Stimulated activated naive CD8-positive, alpha-beta T cell treated with anti-CD3 and anti-CD28 coated beads, Interleukin-15, Interleukin-2, amounts not matched to agents 100 ng/mL and 50 ng/mL, for 24 hours (primary cell): ENCODE results near the gene GALC.

Experiments
- H3K27ac Mint-ChIP-seq: one replicate; pipeline ENCODE4 v1.8.0; 2021; ENCODE audit warnings: mild to moderate bottlenecking, mixed read lengths
- H3K27me3 Mint-ChIP-seq: one replicate; pipeline ENCODE4 v1.8.0; 2021; ENCODE audit warnings: mixed read lengths
- H3K36me3 Mint-ChIP-seq: one replicate; pipeline ENCODE4 v1.8.0; 2021; ENCODE audit warnings: low read depth, mixed read lengths
- H3K4me1 Mint-ChIP-seq: one replicate; pipeline ENCODE4 v1.8.0; 2021; ENCODE audit warnings: low read depth, mixed read lengths
- H3K4me3 Mint-ChIP-seq: one replicate; pipeline ENCODE4 v1.8.0; 2021; ENCODE audit warnings: mild to moderate bottlenecking, mixed read lengths
- H3K9me3 Mint-ChIP-seq: one replicate; pipeline ENCODE4 v1.8.0; 2021; ENCODE audit warnings: mixed read lengths

GALC gene

DNA sequence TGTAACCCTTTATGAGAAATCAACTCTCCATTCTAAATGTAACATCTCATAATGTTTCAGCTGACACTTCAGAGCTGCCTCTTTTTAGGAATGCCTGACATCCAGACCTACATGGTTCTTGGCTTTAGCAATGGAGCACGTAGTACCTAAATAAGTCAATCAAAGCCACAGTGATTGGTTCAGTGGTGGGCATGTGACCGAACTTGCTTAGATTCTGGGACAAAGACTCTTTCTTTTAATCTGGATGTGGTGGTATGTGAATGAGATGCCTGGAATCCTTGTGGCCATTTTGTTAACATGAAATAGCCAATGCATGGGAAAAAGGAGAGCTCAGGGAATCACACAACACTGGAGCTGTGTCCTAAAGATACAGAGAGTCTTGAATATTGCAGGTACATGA lies 23.8 kb upstream of the GALC start:
- Mint-ChIP-seq H3K4me3 (no peak overlapping the region), H3K27me3 (no peaks in the 10 kb centered on the region), H3K9me3 (peaks cover 4% of the 10 kb centered on the region), H3K36me3 (peaks cover 52% of the 10 kb centered on the region), H3K27ac (peak overlapping the region; percentile 59), H3K4me1 (peaks cover 46% of the 10 kb centered on the region)

DNA sequence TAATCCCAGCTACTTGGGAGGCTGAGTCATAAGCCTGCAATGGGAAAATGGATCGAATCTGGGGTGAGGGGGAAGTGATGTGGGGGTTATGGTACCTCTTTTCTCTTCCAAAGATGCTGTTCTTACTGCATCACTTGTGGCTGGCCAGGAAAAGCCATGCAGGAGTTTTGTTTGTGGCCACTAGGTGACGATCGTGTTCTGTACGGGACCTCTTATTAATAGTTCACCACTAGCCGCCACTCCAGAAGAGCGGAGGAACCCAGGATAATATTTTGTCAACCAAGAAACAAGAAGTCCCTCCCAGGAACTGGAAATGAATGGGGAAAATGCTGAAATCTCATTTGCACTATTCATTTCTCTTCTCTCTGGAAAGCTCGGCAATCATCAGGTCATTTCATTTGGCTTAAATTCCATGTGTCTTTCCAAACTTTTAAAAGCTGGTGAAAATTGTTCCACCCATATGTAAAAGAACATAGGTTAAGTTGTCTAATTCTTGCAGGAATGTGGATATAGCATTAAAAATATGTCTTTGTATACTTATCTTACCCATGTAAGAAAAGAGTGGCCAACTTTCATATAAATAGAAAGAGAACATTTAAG lies 20.9 kb upstream of the GALC start:
- Mint-ChIP-seq H3K9me3 (no peaks in the 10 kb centered on the region), H3K4me3 (no peak overlapping the region), H3K4me1 (peaks cover 67% of the 10 kb centered on the region), H3K27me3 (no peaks in the 10 kb centered on the region), H3K36me3 (peaks cover 75% of the 10 kb centered on the region), H3K27ac (peak overlapping the region; percentile 79)

DNA sequence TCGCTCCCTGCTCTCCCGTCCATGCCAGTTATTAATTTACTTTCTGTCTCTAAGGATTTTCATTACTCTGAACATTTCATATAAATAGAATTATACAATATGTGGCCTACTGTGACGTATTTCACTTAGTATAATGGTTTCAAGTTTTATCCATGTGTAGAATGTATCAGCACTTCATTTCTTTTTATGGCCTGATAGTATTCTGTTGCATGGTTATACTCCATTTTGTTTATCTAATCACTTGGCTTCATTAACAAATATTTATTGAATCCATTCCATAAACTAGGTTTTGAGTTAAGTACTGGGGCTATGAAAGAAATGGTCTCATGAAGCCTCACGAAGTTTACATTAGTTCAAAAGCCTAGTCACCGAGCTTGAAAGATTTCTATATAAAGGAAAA lies 19.5 kb upstream of the GALC start:
- peak overlapping the region; percentile 6 for H3K27ac Mint-ChIP-seq
- H3K4me1 Mint-ChIP-seq, result peaks cover 72% of the 10 kb centered on the region

DNA sequence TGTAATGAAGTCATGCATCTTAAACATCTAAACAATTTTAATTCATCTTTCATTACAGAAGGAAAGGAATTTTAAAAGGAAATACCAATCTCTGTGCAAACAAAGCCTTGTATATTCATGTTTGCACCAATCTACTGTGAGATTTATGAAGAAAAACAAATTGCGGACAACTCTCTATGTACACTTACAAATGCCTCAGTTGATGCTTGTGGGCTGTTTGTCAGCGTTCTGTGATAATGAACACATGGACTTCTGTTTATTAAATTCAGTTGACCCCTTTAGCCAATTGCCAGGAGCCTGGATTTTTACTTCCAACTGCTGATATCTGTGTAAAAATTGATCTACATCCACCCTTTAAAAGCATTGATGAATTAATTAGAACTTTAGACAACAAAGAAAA lies 17.3 kb upstream of the GALC start:
- peaks cover 62% of the 10 kb centered on the region for H3K36me3 Mint-ChIP-seq
- no peak overlapping the region for H3K27ac Mint-ChIP-seq
- no peak overlapping the region for H3K4me3 Mint-ChIP-seq
- H3K9me3 Mint-ChIP-seq, result no peaks in the 10 kb centered on the region
- no peaks in the 10 kb centered on the region for H3K27me3 Mint-ChIP-seq
- H3K4me1 Mint-ChIP-seq, result peaks cover 77% of the 10 kb centered on the region

More for the DNA sequence above, 19.5 kb upstream of the GALC start:
- Mint-ChIP-seq H3K36me3 (peaks cover 76% of the 10 kb centered on the region), H3K27me3 (no peaks in the 10 kb centered on the region), H3K9me3 (no peaks in the 10 kb centered on the region), H3K4me3 (no peak overlapping the region)

DNA sequence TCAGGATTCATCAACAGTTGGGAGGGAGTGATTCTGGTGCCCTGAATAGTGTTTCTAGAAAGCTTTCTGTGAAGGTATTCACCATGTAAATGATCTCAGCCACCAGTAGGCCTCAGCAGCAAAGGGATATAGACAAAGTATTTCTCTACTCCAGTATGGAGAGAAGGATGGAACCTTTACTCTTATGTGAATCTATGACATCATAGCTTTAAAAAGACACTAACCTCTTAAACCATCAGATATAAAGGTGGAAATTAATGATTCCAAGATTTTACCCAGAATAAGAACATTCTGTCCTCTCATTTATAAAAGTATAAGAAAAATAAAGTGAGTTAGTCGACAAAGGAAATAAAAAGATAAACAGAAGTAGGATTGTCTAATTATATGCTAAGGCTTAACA lies 16.5 kb upstream of the GALC start:
- Mint-ChIP-seq H3K27me3 (no peaks in the 10 kb centered on the region), H3K36me3 (peaks cover 61% of the 10 kb centered on the region), H3K4me3 (peak overlapping the region; percentile 97), H3K9me3 (no peaks in the 10 kb centered on the region), H3K4me1 (peaks cover 79% of the 10 kb centered on the region), H3K27ac (peak overlapping the region; percentile 93)

DNA sequence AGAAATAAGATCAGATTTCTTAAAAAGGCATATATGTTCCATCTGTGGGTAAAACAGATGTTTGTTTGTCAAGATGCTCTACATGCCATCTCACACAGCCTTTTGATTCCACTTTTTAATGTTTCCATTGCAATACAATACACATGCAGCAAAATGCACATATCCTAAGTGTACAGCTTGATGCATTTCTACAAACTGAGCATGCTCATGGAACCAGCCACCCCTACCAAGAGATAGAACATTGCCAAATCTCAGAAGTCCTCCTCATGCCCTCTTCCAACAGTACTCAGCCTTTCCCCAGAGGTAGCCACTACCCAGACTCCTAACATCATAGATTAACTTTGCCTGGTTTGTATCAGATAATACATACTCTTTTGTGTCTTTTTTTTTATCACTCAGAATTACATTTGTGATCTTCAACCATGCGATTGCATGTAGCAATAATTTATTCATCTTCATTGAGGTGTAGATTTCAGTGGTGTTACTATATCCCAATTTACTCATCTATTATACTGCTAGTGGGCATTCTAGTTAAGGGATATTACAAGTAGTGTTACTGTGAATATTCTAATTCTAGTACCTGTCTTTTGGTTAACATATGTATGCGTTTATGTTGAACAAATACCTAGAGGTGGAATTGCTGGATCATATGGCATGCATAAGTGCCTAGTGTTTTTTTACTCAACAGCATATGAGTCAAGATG lies 15.2 kb upstream of the GALC start:
- Mint-ChIP-seq H3K9me3 (no peaks in the 10 kb centered on the region), H3K27ac (peak overlapping the region; percentile 93), H3K36me3 (peaks cover 55% of the 10 kb centered on the region), H3K4me3 (peak overlapping the region; percentile 97), H3K4me1 (peaks cover 82% of the 10 kb centered on the region), H3K27me3 (no peaks in the 10 kb centered on the region)

DNA sequence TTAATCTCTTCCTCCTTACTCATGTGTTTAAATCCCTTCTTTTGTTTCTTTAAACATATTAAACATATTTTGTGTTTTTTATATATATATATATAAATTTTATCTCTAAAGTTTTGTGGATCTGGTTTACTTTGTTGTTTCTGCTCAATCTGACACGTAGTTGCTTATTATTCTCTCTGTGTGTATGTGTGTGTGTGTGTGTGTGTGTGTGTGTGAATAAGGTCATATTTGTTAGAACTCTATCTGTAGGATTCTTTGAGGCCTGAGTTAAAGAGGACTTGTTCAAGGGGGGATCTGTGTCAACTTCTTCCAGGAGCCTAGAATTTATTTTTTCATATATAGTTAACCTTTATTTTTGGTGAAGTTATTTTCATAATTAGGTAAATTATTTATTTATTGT lies 14.6 kb upstream of the GALC start:
- peak overlapping the region; percentile 84 for H3K27ac Mint-ChIP-seq
- H3K36me3 Mint-ChIP-seq, result peaks cover 55% of the 10 kb centered on the region
- peaks cover 85% of the 10 kb centered on the region for H3K4me1 Mint-ChIP-seq
- no peaks in the 10 kb centered on the region for H3K27me3 Mint-ChIP-seq
- H3K9me3 Mint-ChIP-seq, result no peaks in the 10 kb centered on the region
- peak overlapping the region; percentile 97 for H3K4me3 Mint-ChIP-seq

DNA sequence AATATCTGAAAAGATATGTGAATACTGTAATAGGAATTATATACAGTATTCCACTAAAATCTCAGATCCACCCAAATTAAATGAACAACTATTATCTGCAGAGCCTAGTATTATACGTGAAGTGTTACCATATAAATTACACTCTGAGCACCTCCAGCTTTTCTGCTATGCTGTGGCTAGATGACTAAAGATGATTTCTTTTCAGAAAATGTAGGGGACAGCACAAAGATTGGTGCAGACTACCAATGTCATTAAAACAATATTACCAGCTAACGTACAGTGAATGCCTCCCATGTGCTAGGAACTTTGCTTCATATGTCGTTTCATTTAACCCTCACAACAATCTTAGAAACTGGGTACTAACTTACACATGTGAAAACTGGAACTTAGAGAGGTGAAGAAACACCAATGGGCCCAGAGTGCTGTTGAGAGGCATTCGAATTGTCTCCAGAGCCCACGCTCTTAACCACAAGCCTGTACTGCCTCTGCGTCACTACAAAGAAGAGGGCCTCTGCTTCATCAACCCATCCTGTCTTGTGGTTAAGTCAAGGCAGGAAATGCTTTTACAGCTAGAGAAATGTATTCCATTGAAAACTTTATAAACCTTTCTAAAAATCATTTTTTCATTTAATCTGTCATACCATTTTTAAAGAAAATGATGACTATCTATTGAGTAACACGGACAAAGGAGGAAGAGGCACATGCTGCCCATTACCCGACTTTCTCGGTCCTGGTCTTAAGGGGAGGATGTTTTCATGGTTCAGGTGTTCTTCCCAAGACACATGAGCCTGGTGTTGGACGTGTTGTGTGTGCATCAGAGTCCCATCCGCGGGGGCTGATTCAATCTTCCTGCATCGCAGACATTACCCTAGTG lies 13.2 kb upstream of the GALC start:
- Mint-ChIP-seq H3K36me3 (peaks cover 41% of the 10 kb centered on the region), H3K27me3 (no peaks in the 10 kb centered on the region), H3K9me3 (no peaks in the 10 kb centered on the region), H3K4me1 (peaks cover 84% of the 10 kb centered on the region), H3K27ac (peak overlapping the region; percentile 98), H3K4me3 (peak overlapping the region; percentile 97)

DNA sequence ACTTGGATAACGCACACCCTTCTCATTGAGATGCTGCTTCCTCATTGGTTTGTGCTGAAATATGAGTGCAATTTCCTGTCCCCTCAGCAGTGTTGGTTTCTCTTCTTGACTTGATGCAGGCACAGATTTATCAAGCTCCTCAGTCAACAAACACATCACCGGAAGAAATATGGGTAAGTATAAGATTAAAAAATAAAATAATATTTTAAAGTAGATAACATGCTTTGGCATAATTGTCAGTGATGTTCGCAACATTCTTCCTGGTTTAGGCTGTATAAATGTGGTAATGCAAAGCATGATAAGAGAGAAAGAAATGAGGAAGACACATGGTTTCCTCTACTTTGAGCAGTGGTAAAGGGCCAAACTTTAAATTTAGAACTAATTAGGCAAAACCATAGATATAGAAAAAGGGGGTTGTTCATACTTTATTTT lies 12.1 kb upstream of the GALC start, which contains the start of gene GPR65:
Gene GPR65, plus strand, starts transcription at position 86 of the 432 bp plus-strand sequence. CDS start 5,713 bp downstream, outside the sequence.
- Mint-ChIP-seq H3K4me3 (peak within 1 kb of the TSS; percentile 97), H3K4me1 (peaks cover 77% of the 10 kb centered on the region), H3K27ac (peak within 1 kb of the TSS; percentile 98), H3K9me3 (no peaks in the 10 kb centered on the region), H3K27me3 (no peaks in the 10 kb centered on the region), H3K36me3 (peaks cover 30% of the 10 kb centered on the region)

DNA sequence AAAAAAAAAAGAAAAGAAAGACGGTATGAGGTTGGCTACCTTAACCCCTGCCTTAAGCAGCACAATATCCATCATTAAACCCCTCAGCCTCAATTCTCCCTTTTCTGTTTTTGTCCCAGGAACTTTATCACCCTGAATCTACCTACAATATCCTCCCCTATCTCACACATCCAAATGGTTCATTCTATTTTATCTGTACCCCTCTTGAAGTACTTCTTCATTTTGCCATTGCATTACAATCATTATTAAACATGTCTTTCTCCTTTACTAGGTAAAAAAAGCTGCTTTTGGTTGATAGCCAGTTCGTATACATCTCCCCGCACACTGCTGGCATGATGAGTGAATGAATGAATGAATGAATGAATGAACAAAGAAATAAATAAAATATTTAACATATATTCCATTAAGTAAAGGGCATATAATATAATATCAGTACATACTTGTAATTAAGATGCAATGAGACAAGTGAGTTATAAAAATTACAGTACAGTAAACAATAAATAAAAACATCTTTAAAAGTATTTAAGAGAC lies 11.6 kb upstream of the GALC start:
- Mint-ChIP-seq H3K4me1 (peaks cover 74% of the 10 kb centered on the region), H3K36me3 (peaks cover 26% of the 10 kb centered on the region), H3K4me3 (peak overlapping the region; percentile 97), H3K27me3 (no peaks in the 10 kb centered on the region), H3K9me3 (no peaks in the 10 kb centered on the region), H3K27ac (peak overlapping the region; percentile 85)

DNA sequence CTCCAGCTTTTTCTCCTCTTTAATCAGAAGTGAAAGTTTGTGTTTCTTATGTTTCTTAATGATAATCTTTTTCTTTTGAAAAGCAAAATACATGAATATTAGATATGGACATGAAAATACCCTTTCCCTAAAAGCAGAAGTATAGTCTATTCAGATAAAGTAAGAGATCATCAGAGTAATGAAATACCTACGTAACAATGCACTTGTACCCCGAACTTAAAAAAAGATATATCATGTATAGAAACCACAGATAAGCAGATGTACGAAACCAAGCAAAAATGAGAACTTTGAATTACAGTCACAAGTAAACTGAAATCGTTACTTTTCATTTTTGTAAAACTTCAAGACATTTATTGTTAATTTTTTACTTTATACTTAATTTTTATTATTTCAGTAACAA lies 10.4 kb upstream of the GALC start:
- Mint-ChIP-seq H3K9me3 (no peaks in the 10 kb centered on the region), H3K27ac (peak overlapping the region; percentile 79), H3K4me1 (peaks cover 63% of the 10 kb centered on the region)

DNA sequence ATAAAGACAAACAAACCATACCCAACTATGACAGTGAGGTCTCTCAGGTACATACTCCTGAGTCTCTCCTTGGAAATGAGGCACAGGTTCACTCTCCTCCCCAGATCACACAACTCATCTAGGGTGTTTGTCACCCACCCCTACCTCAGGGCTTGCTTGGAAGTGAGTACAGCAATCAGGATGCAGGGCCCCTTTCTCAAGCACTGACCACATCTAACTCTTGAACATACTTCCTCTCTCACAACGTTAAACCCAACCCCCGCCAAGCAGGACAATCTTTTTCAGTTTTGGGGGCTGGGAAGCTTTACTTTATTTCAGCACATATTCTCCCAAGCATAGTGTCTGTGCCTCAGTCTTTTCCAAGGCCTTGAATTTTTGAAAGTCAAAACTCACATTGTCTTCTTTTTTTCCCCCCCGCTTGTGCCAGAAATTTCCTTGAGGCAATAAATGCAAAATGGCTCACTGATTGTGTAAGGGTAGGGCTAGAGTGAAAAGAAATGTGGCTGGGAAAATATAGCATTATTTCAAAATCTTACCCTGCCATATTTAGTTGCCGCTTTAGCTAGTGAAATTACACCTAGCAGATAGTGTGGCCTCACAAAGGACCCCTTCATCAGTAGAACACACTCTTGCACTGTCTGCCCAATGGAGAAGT lies 9.6 kb upstream of the GALC start:
- no peaks in the 10 kb centered on the region for H3K9me3 Mint-ChIP-seq
- peak overlapping the region; percentile 69 for H3K27ac Mint-ChIP-seq
- H3K4me1 Mint-ChIP-seq, result peaks cover 54% of the 10 kb centered on the region
- peaks cover 7% of the 10 kb centered on the region for H3K36me3 Mint-ChIP-seq
- peak overlapping the region; percentile 12 for H3K4me3 Mint-ChIP-seq
- no peaks in the 10 kb centered on the region for H3K27me3 Mint-ChIP-seq

More for the DNA sequence above, 10.4 kb upstream of the GALC start:
- Mint-ChIP-seq H3K4me3 (peak overlapping the region; percentile 51), H3K36me3 (peaks cover 15% of the 10 kb centered on the region), H3K27me3 (no peaks in the 10 kb centered on the region)

DNA sequence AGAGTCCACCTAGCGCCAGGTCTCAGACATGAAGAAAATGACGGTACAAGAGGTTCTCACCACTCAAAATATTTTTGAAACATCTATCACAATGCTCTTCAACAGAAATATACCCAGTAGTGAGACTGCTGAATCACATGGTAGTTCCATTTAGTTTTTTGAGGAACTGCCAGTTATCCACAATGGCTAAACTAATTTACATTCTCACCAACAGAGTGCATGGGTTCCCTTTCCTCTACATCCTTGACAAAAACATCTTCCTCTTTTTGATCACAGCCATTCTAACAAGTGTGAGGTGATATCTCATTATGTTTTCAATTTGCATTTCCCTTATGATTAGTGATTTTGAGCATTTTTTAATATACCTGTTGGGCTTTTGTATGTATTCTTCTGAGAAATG lies 6.3 kb upstream of the GALC start:
- H3K4me3 Mint-ChIP-seq, result no peak overlapping the region
- no peaks in the 10 kb centered on the region for H3K27me3 Mint-ChIP-seq
- H3K4me1 Mint-ChIP-seq, result peaks cover 57% of the 10 kb centered on the region
- no peak overlapping the region for H3K27ac Mint-ChIP-seq
- no peaks in the 10 kb centered on the region for H3K9me3 Mint-ChIP-seq
- no peaks in the 10 kb centered on the region for H3K36me3 Mint-ChIP-seq

DNA sequence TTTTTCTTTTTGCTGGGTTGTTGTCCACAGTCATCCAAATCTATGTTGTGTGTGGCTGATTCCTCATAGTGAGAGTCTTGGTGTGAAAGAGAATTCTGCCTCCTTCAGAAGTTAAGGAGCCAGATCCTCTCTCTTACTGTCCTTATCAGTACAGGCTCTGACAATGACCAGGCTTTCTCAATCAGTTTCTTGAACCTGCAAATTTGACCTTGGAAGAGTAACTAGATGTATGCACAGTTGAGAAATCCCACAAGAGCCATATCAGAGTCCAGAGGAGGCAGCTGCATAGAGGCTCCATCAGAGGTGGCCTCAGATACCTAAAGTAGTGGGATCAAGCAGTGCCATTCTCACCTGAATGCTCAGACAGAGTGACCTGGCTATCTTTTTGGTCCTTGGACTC lies 5.5 kb upstream of the GALC start:
- Mint-ChIP-seq H3K27ac (no peak overlapping the region), H3K4me3 (no peak overlapping the region), H3K4me1 (peaks cover 58% of the 10 kb centered on the region), H3K36me3 (no peaks in the 10 kb centered on the region), H3K27me3 (no peaks in the 10 kb centered on the region), H3K9me3 (no peaks in the 10 kb centered on the region)
